ENCODE results near the gene TBC1D19.

GRCh38 chr4:26791346-26791745, 207.5 kb downstream of the TBC1D19 start:
- no peak for TF ChIP-seq CTCF (IDR thresholded peaks at IDR 0.05)
- TF ChIP-seq POLR2A (IDR thresholded peaks at IDR 0.05; ENCODE audit: low read depth): no peak
- TF ChIP-seq POLR2AphosphoS5 (IDR thresholded peaks at IDR 0.05): no peak
